HCT116 (cell line): ENCODE measurements around the gene SYT15B. TPM values are rescaled to one million over a fixed set of nuclear protein-coding genes. Genes with fewer than 3 reads are reported as not detected.
"Not testable (repeated sequence)": the region's sequence is repeated elsewhere in the genome, so short reads cannot be mapped to it uniquely, and the experiment has no call there.

Experiments used
- ATAC-seq: fragments of 200-7000 bp; cut with Tn5 transposase; 2 replicates; pipeline ENCODE4 v1.9.1; 2020; ENCODE audit warnings: mild to moderate bottlenecking, moderate library complexity
- BruUV-seq: library from RNA; stranded (reverse); fragments of 400-500 nt; replicated peaks from 2 replicates; lab custom pipeline; 2021; lab: Mats Ljungman, UMichigan
- CTCF ChIA-PET: fragments of 300-600 bp; sonication (Branson Sonifier 250); formaldehyde crosslinking; loops from one replicate; lab custom pipeline; 2021; ENCODE audit warnings: antibody characterized with exemption; lab: Charles Lee
- POLR2A ChIA-PET: fragments of 300-600, 350-600 bp; sonication (Branson Sonifier 250); formaldehyde crosslinking; loops from one replicate; lab custom pipeline; 2021; ENCODE audit warnings: antibody characterized with exemption; lab: Charles Lee
- RAD21 ChIA-PET, 2 experiments: fragments of 300-600 bp; sonication (Branson Sonifier 250); formaldehyde crosslinking; loops; one replicate each; lab custom pipeline; 2023; ENCODE audit warnings: low total read pairs in 2 of 2; ENCODE audit not compliant: uncharacterized antibody in 2 of 2, unreplicated experiment in 2 of 2, low non-redundant PET in 1 of 2; lab: Charles Lee
- DNase-seq: peaks from one replicate; pipeline ENCODE4 v3.0.0-alpha.2; 2010; ENCODE audit warnings: low read depth, low spot score
- H2AFZ ChIP-seq: fragments of 200-600 bp; shearing (Covaris generic), sonication (generic); 2 replicates; pipeline ENCODE4 v1.6.1; 2017; ENCODE audit warnings: low read depth, mixed run types, mixed read lengths, antibody characterized with exemption, low read length; ENCODE audit not compliant: poor library complexity, severe bottlenecking
- H3K27ac ChIP-seq: 2 replicates; pipeline ENCODE4 v1.5.1; 2012; ENCODE audit warnings: low read depth, low read length
- H3K27me3 ChIP-seq: fragments of 200-600 bp; sonication (generic); 2 replicates; pipeline ENCODE4 v1.6.1; 2016; ENCODE audit warnings: mixed run types, low read length, mixed read lengths; ENCODE audit not compliant: insufficient read depth
- H3K36me3 ChIP-seq, 2 experiments: fragments of 200-500 bp in 1 of 2; fragments of 200-600 bp in 1 of 2; sonication (Bioruptor generic) in 1 of 2; sonication (generic) in 1 of 2; 2 replicates each; pipeline versions ENCODE4 v1.5.1 to v1.6.1; 2014 to 2016; ENCODE audit warnings: low read length in 2 of 2, inconsistent platforms in 1 of 2, mixed read lengths in 1 of 2, mixed run types in 1 of 2; ENCODE audit not compliant: insufficient read depth in 2 of 2, control insufficient read depth in 1 of 2
- H3K4me1 ChIP-seq, 2 experiments: fragments of 200-600 bp in 1 of 2; sonication (generic) in 1 of 2; 2 replicates each; pipeline versions ENCODE4 v1.5.1 to v1.6.1; 2012 to 2017; ENCODE audit warnings: low read length in 2 of 2, inconsistent platforms in 1 of 2, mild to moderate bottlenecking in 1 of 2, mixed read lengths in 1 of 2, mixed run types in 1 of 2, moderate library complexity in 1 of 2; ENCODE audit not compliant: insufficient read depth in 2 of 2, control insufficient read depth in 1 of 2
- H3K4me2 ChIP-seq: fragments of 200-600 bp; sonication (generic); 2 replicates; pipeline ENCODE4 v1.6.1; 2017; ENCODE audit warnings: mixed run types, low read length, mixed read lengths
- H3K4me3 ChIP-seq, 2 experiments: fragments of 200-600 bp in 1 of 2; sonication (generic) in 1 of 2; replicated peaks in 1 of 2; 2 replicates each; pipeline ENCODE4 v1.5.1; 2011 to 2016; ENCODE audit warnings: low read length in 2 of 2, control low read depth in 1 of 2, low read depth in 1 of 2, mild to moderate bottlenecking in 1 of 2, mixed read lengths in 1 of 2, mixed run types in 1 of 2
- H3K79me2 ChIP-seq: fragments of 200-600 bp; sonication (generic); 2 replicates; pipeline ENCODE4 v1.6.1; 2017; ENCODE audit warnings: mild to moderate bottlenecking, mixed run types, low read length, moderate library complexity, mixed read lengths; ENCODE audit not compliant: insufficient read depth
- H3K9ac ChIP-seq: fragments of 200-600 bp; sonication (generic); 2 replicates; pipeline ENCODE4 v1.6.1; 2016; ENCODE audit warnings: low read length, mixed read lengths
- H3K9me2 ChIP-seq: fragments of 200-600 bp; sonication (generic), shearing (Covaris generic); 2 replicates; pipeline ENCODE4 v1.6.1; 2017; ENCODE audit warnings: mixed run types, mild to moderate bottlenecking, moderate library complexity; ENCODE audit not compliant: insufficient read depth
- H3K9me3 ChIP-seq, 2 experiments: fragments of 200-500 bp in 1 of 2; fragments of 200-600 bp in 1 of 2; sonication (Bioruptor generic) in 1 of 2; sonication (generic) in 1 of 2; 2 replicates each; pipeline ENCODE4 v1.6.1; 2014 to 2017; ENCODE audit warnings: low read length in 2 of 2, mixed read lengths in 2 of 2, inconsistent platforms in 1 of 2, low read depth in 1 of 2, mild to moderate bottlenecking in 1 of 2, mixed run types in 1 of 2, moderate library complexity in 1 of 2; ENCODE audit not compliant: control insufficient read depth in 1 of 2, insufficient read depth in 1 of 2
- H4K20me1 ChIP-seq: fragments of 200-600 bp; sonication (generic), shearing (Covaris generic); 2 replicates; pipeline ENCODE4 v1.6.1; 2017; ENCODE audit warnings: mixed run types, mild to moderate bottlenecking, moderate library complexity; ENCODE audit not compliant: insufficient read depth
- intact Hi-C: fragments of 100-400 bp; cut with micrococcal nuclease; formaldehyde crosslinking; loops from 2 replicates; pipeline ENCODE4 v1.10.0; 2022
- total RNA-seq: library from RNA; stranded (reverse); gene quantifications from one replicate; pipeline ENCODE4 v1.2.1, GENCODE V29; 2021; ENCODE audit not compliant: unreplicated experiment

The SYT15B gene
- total RNA-seq, 1 experiment from 2014 or later, result 0.37 TPM

- not testable (repeated sequence) for H3K9ac ChIP-seq, ATAC-seq, H3K27me3 ChIP-seq
These were observed 4.5 kb downstream of the SYT15B start for GRCh38 chr10:47758855-47759254.

GRCh38 chr10:47756169-47756568, 7.2 kb downstream of the SYT15B start:
- ATAC-seq, H2AFZ ChIP-seq, CTCF ChIA-PET, H3K36me3 ChIP-seq, DNase-seq, H3K79me2 ChIP-seq, H3K4me3 ChIP-seq, H3K27ac ChIP-seq, intact Hi-C loops, H3K9me3 ChIP-seq, BruUV-seq, H3K4me1 ChIP-seq, H3K9me2 ChIP-seq, H3K27me3 ChIP-seq, H3K4me2 ChIP-seq, H3K9ac ChIP-seq, H4K20me1 ChIP-seq, RAD21 ChIA-PET, POLR2A ChIA-PET: not testable (repeated sequence)

More at GRCh38 chr10:47758855-47759254, 4.5 kb downstream of the SYT15B start:
- H2AFZ ChIP-seq, intact Hi-C loops, H3K36me3 ChIP-seq, H3K27ac ChIP-seq, H3K4me1 ChIP-seq, H3K4me3 ChIP-seq, CTCF ChIA-PET, BruUV-seq, H3K79me2 ChIP-seq, RAD21 ChIA-PET, H3K4me2 ChIP-seq, DNase-seq, POLR2A ChIA-PET, H4K20me1 ChIP-seq, H3K9me2 ChIP-seq, H3K9me3 ChIP-seq: not testable (repeated sequence)

- H3K4me2 ChIP-seq, POLR2A ChIA-PET, H4K20me1 ChIP-seq, H3K36me3 ChIP-seq, H3K9ac ChIP-seq, ATAC-seq, BruUV-seq, H3K9me2 ChIP-seq, RAD21 ChIA-PET, H3K27ac ChIP-seq, H3K4me3 ChIP-seq, H3K79me2 ChIP-seq, H3K27me3 ChIP-seq, H3K4me1 ChIP-seq, CTCF ChIA-PET, intact Hi-C loops, H3K9me3 ChIP-seq, DNase-seq, H2AFZ ChIP-seq: not testable (repeated sequence)
These were observed 9.5 kb downstream of the SYT15B start for GRCh38 chr10:47753871-47754270.

- H4K20me1 ChIP-seq, intact Hi-C loops, DNase-seq, H3K79me2 ChIP-seq, H3K9me3 ChIP-seq, H3K4me3 ChIP-seq, CTCF ChIA-PET, H3K36me3 ChIP-seq, ATAC-seq, H3K4me2 ChIP-seq, H3K9ac ChIP-seq, BruUV-seq, H3K27ac ChIP-seq, H2AFZ ChIP-seq, H3K9me2 ChIP-seq, H3K27me3 ChIP-seq, POLR2A ChIA-PET, RAD21 ChIA-PET, H3K4me1 ChIP-seq: not testable (repeated sequence)
These were observed 10.2 kb downstream of the SYT15B start for GRCh38 chr10:47753176-47753575.
